HG03457 (cell line): Measurements from ENCODE around the gene ST6GALNAC2.
"Not testable (repeated sequence)": the region's sequence is repeated elsewhere in the genome, so short reads cannot be mapped to it uniquely, and the experiment has no call there.

Experiments used
- ATAC-seq: cut with Tn5 transposase; IDR thresholded peaks from one replicate; pipeline ENCODE4 v1.9.1; 2021; ENCODE audit warnings: moderate number of reproducible peaks; ENCODE audit not compliant: unreplicated experiment

The ST6GALNAC2 gene

GRCh38 chr17:76542566-76542971 lies 43.1 kb downstream of the ST6GALNAC2 start:
- ATAC-seq, result no peak

GRCh38 chr17:76541739-76542454 lies 43.8 kb downstream of the ST6GALNAC2 start:
- ATAC-seq, result no peak

GRCh38 chr17:76540381-76541300 lies 45.0 kb downstream of the ST6GALNAC2 start:
- no peak for ATAC-seq

GRCh38 chr17:76539631-76540271 lies 45.9 kb downstream of the ST6GALNAC2 start, which contains the start of gene PRCD:
TSS of gene PRCD (plus strand) at chr17:76540044. CDS start at chr17:76540142, 98 bp downstream.
- ATAC-seq, result no peak

GRCh38 chr17:76538941-76539570 lies 46.6 kb downstream of the ST6GALNAC2 start:
- no peak for ATAC-seq

GRCh38 chr17:76538281-76538931 lies 47.3 kb downstream of the ST6GALNAC2 start:
- no peak for ATAC-seq

- ATAC-seq, result no peak
These were observed 47.9 kb downstream of the ST6GALNAC2 start, which contains the start of gene CYGB for GRCh38 chr17:76537578-76538280. TSS of gene CYGB (minus strand) at chr17:76537709. CDS start at chr17:76537542, 167 bp downstream.

- ATAC-seq, result no peak
These were observed 48.4 kb downstream of the ST6GALNAC2 start for GRCh38 chr17:76537288-76537577.

- no peak for ATAC-seq
These were observed 49.0 kb downstream of the ST6GALNAC2 start for GRCh38 chr17:76536511-76537287.

GRCh38 chr17:76535788-76536510 lies 49.7 kb downstream of the ST6GALNAC2 start:
- no peak for ATAC-seq

GRCh38 chr17:76534831-76535732 lies 50.6 kb downstream of the ST6GALNAC2 start:
- no peak for ATAC-seq

GRCh38 chr17:76533640-76534359 lies 51.9 kb downstream of the ST6GALNAC2 start:
- ATAC-seq, result not testable (repeated sequence)

- ATAC-seq, result no peak
These were observed 53.5 kb downstream of the ST6GALNAC2 start for GRCh38 chr17:76532072-76532651.

- no peak for ATAC-seq
These were observed 54.1 kb downstream of the ST6GALNAC2 start for GRCh38 chr17:76531486-76532038.

- ATAC-seq, result no peak
These were observed 54.7 kb downstream of the ST6GALNAC2 start for GRCh38 chr17:76530811-76531485.
